ENCODE results near the gene DGKZ.

The DGKZ gene

GRCh38 chr11:46388619-46389449 lies 41.6 kb downstream of the DGKZ start:
- peaks cover 35% of the 10 kb centered on the region for H3K27me3 ChIP-seq (ENCODE audit: insufficient read depth, low read depth)
- H3K4me3 ChIP-seq (IDR thresholded peaks at IDR 0.05; ENCODE audit: insufficient read depth, low read depth, low read length): no peak overlapping the region
- H3K36me3 ChIP-seq (ENCODE audit: insufficient read depth): no peaks in the 10 kb centered on the region
- no peak for TF ChIP-seq CTCF (conservative IDR thresholded peaks at IDR 0.05; ENCODE audit: low read depth, low read length)
- peaks cover 5% of the 10 kb centered on the region for H3K4me1 ChIP-seq (ENCODE audit: low read depth, poor library complexity, severe bottlenecking)
- no peaks in the 10 kb centered on the region for H4K20me1 ChIP-seq (ENCODE audit: insufficient read depth)
- H3K4me2 ChIP-seq: peak overlapping the region; percentile 80; the same call in 1 of the 2 replicates
- H2AFZ ChIP-seq (ENCODE audit: low read depth): no peak overlapping the region
- H3K27ac ChIP-seq: no peak overlapping the region
- H3K79me2 ChIP-seq (ENCODE audit: insufficient read depth, low read depth): no peaks in the 10 kb centered on the region
- no peak overlapping the region for H3K9ac ChIP-seq

GRCh38 chr11:46389450-46390330 lies 42.4 kb downstream of the DGKZ start:
- Histone ChIP-seq H3K4me2 (peak overlapping the region; percentile 80), H3K27ac (no peak overlapping the region), H2AFZ (ENCODE audit: low read depth) (peak overlapping the region; percentile 66; the same call in 1 of the 2 replicates), H3K4me3 (IDR thresholded peaks at IDR 0.05; ENCODE audit: insufficient read depth, low read depth, low read length) (no peak overlapping the region), H3K36me3 (ENCODE audit: insufficient read depth) (no peaks in the 10 kb centered on the region), H3K9ac (no peak overlapping the region), H3K27me3 (ENCODE audit: insufficient read depth, low read depth) (peaks cover 35% of the 10 kb centered on the region), H4K20me1 (ENCODE audit: insufficient read depth) (no peaks in the 10 kb centered on the region), H3K79me2 (ENCODE audit: insufficient read depth, low read depth) (no peaks in the 10 kb centered on the region), H3K4me1 (ENCODE audit: low read depth, poor library complexity, severe bottlenecking) (peaks cover 5% of the 10 kb centered on the region)
- TF ChIP-seq CTCF (conservative IDR thresholded peaks at IDR 0.05; ENCODE audit: low read depth, low read length): peak; percentile 73

- Histone ChIP-seq H3K27ac (no peak overlapping the region), H3K4me3 (IDR thresholded peaks at IDR 0.05; ENCODE audit: insufficient read depth, low read depth, low read length) (no peak overlapping the region), H3K79me2 (ENCODE audit: insufficient read depth, low read depth) (no peaks in the 10 kb centered on the region), H3K4me1 (ENCODE audit: low read depth, poor library complexity, severe bottlenecking) (peaks cover 5% of the 10 kb centered on the region), H3K36me3 (ENCODE audit: insufficient read depth) (no peaks in the 10 kb centered on the region), H3K9ac (no peak overlapping the region), H3K27me3 (ENCODE audit: insufficient read depth, low read depth) (peaks cover 35% of the 10 kb centered on the region), H3K4me2 (peak overlapping the region; percentile 80; the same call in 1 of the 2 replicates), H2AFZ (ENCODE audit: low read depth) (no peak overlapping the region), H4K20me1 (ENCODE audit: insufficient read depth) (no peaks in the 10 kb centered on the region)
- TF ChIP-seq CTCF (conservative IDR thresholded peaks at IDR 0.05; ENCODE audit: low read depth, low read length): no peak
Measured at GRCh38 chr11:46390331-46391171, 43.3 kb downstream of the DGKZ start.

GRCh38 chr11:46391186-46391577 lies 43.9 kb downstream of the DGKZ start:
- no peaks in the 10 kb centered on the region for H3K36me3 ChIP-seq (ENCODE audit: insufficient read depth)
- peaks cover 35% of the 10 kb centered on the region for H3K27me3 ChIP-seq (ENCODE audit: insufficient read depth, low read depth)
- H2AFZ ChIP-seq (ENCODE audit: low read depth): no peak overlapping the region
- H3K4me1 ChIP-seq (ENCODE audit: low read depth, poor library complexity, severe bottlenecking): peaks cover 5% of the 10 kb centered on the region
- no peak overlapping the region for H3K9ac ChIP-seq
- no peaks in the 10 kb centered on the region for H4K20me1 ChIP-seq (ENCODE audit: insufficient read depth)
- H3K4me3 ChIP-seq (IDR thresholded peaks at IDR 0.05; ENCODE audit: insufficient read depth, low read depth, low read length): no peak overlapping the region
- H3K79me2 ChIP-seq (ENCODE audit: insufficient read depth, low read depth): no peaks in the 10 kb centered on the region
- H3K27ac ChIP-seq: no peak overlapping the region
- no peak for TF ChIP-seq CTCF (conservative IDR thresholded peaks at IDR 0.05; ENCODE audit: low read depth, low read length)
- H3K4me2 ChIP-seq: peak overlapping the region; percentile 36; the same call in 1 of the 2 replicates
